H1 (cell line): ENCODE results near the gene MOB3C. TPM values are rescaled to one million over a fixed set of nuclear protein-coding genes. Genes with fewer than 3 reads are reported as not detected.

Experiments
- NANOG ChIP-seq: IDR thresholded peaks from 2 replicates; pipeline ENCODE4 v1.6.1; 2011; ENCODE audit warnings: low read length, low read depth, mild to moderate bottlenecking, inconsistent platforms; ENCODE audit not compliant: insufficient read depth, poor library complexity, severe bottlenecking
- polyA plus RNA-seq, 7 experiments: library from polyadenylated mRNA; depleted of rRNA in 3 of 7; stranded (reverse) in 5 of 7; unstranded in 2 of 7; fragments of >200 nt in 5 of 7; fragments of 200-250 nt in 2 of 7; gene quantifications; 1 replicate in 5 of 7; 2 replicates in 1 of 7; 4 replicates in 1 of 7; pipeline versions ENCODE4 v1.2.1 to v1.2.3, GENCODE V29; 2011 to 2013; ENCODE audit warnings: missing spikeins in 2 of 7, mixed read lengths in 2 of 7
- total RNA-seq: library from RNA; stranded (reverse); fragmentation: NEBNext Ultra II Directional; extraction: Animal tissue kit (Norgen Biotek cat#: 25700); gene quantifications from 2 replicates; pipeline ENCODE4 v1.2.1, GENCODE V29; 2021

Gene MOB3C
- total and polyA plus RNA-seq, 2 of the 8 experiments (the other 6 are each of a cell fraction or from before 2014, with no cell fraction given) = 5.8 to 6.6 TPM

DNA sequence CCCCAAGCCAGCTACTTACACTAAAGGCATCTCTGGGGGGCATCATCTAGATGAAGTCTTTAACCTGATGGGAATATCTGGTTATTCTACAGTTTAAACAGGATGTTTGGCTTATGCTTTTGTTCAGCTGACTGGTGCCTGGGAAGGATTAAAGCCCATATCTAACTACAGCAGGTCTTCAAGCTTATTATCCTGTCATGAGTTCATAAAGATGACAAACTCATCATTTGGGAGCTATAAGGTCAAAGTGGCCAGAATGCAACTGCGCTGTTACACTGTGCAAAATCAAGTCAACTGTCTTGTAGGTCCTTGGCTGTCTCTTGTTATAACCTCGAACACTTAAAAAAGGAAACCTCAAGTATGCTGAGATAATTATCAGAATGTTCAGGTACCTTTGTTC lies 18.6 kb upstream of the MOB3C start (continued):
- no peak for TF ChIP-seq NANOG
